ENCODE measurements around the gene GSDME. TPM values are rescaled to one million over a fixed set of nuclear protein-coding genes. Genes with fewer than 3 reads are reported as not detected.

GSDME gene
- total and polyA plus RNA-seq, 2 experiments from 2014 or later, result 35.1 to 48.1 TPM

GRCh38 chr7:24715661-24716479 is 41.4 kb downstream of the GSDME start:
- no peaks in the 10 kb centered on the region for H4K20me1 ChIP-seq (ENCODE audit: insufficient read depth, poor library complexity, severe bottlenecking)
- H3K4me2 ChIP-seq, result no peak overlapping the region
- no peak overlapping the region for H2AFZ ChIP-seq
- H3K9me2 ChIP-seq (replicated peaks; ENCODE audit: insufficient read depth), result no peaks in the 10 kb centered on the region
- WGBS (ENCODE audit: low lambda C conversion rate, missing lambda C conversion rate), result 63% methylated on average over 16 of the region's 16 CpGs
- H3K27me3 ChIP-seq, result no peaks in the 10 kb centered on the region
- TF ChIP-seq EZH2phosphoT487 (IDR thresholded peaks at IDR 0.05; ENCODE audit: low read depth, severe bottlenecking, unreplicated experiment) (no peak), CTCF (IDR thresholded peaks at IDR 0.05; ENCODE audit: poor library complexity) (peak; percentile 47)
- no peaks in the 10 kb centered on the region for H3K4me1 ChIP-seq (ENCODE audit: insufficient read depth)
- H3K27ac ChIP-seq, result no peak overlapping the region
- H3K36me3 ChIP-seq (replicated peaks; ENCODE audit: insufficient read depth, low read depth), result no peaks in the 10 kb centered on the region
- H3K4me3 ChIP-seq, result no peak overlapping the region
- H3K79me2 ChIP-seq, result no peaks in the 10 kb centered on the region
- no peaks in the 10 kb centered on the region for H3K9me3 ChIP-seq (ENCODE audit: low read depth)
- peak; percentile 59 for DNase-seq (ENCODE audit: low spot score)

GRCh38 chr7:24715171-24715570 is 42.1 kb downstream of the GSDME start:
- Histone ChIP-seq H2AFZ (no peak overlapping the region), H3K79me2 (no peaks in the 10 kb centered on the region), H3K36me3 (replicated peaks; ENCODE audit: insufficient read depth, low read depth) (no peaks in the 10 kb centered on the region), H3K4me1 (ENCODE audit: insufficient read depth) (no peaks in the 10 kb centered on the region), H3K27ac (no peak overlapping the region), H4K20me1 (ENCODE audit: insufficient read depth, poor library complexity, severe bottlenecking) (no peaks in the 10 kb centered on the region), H3K4me3 (no peak overlapping the region), H3K9me3 (ENCODE audit: low read depth) (no peaks in the 10 kb centered on the region), H3K9me2 (replicated peaks; ENCODE audit: insufficient read depth) (no peaks in the 10 kb centered on the region), H3K4me2 (no peak overlapping the region), H3K27me3 (no peaks in the 10 kb centered on the region)
- no peak for TF ChIP-seq EZH2 (IDR thresholded peaks at IDR 0.05; ENCODE audit: borderline replicate concordance)
- TF ChIP-seq EZH2phosphoT487 (IDR thresholded peaks at IDR 0.05; ENCODE audit: low read depth, severe bottlenecking, unreplicated experiment), result no peak
- TF ChIP-seq CTCF (IDR thresholded peaks at IDR 0.05; ENCODE audit: poor library complexity), result no peak
- 100% methylated on average over 2 of the region's 2 CpGs for WGBS (ENCODE audit: low lambda C conversion rate, missing lambda C conversion rate)
- no peak for DNase-seq (ENCODE audit: low spot score)

GRCh38 chr7:24714676-24715010 is 42.6 kb downstream of the GSDME start:
- H3K79me2 ChIP-seq, result no peaks in the 10 kb centered on the region
- H3K27ac ChIP-seq, result no peak overlapping the region
- no peaks in the 10 kb centered on the region for H3K9me3 ChIP-seq (ENCODE audit: low read depth)
- no peaks in the 10 kb centered on the region for H3K4me1 ChIP-seq (ENCODE audit: insufficient read depth)
- H3K27me3 ChIP-seq, result no peaks in the 10 kb centered on the region
- no peaks in the 10 kb centered on the region for H3K36me3 ChIP-seq (replicated peaks; ENCODE audit: insufficient read depth, low read depth)
- no peak overlapping the region for H2AFZ ChIP-seq
- H3K4me2 ChIP-seq, result no peak overlapping the region
- H3K4me3 ChIP-seq, result no peak overlapping the region
- no peaks in the 10 kb centered on the region for H4K20me1 ChIP-seq (ENCODE audit: insufficient read depth, poor library complexity, severe bottlenecking)
- H3K9me2 ChIP-seq (replicated peaks; ENCODE audit: insufficient read depth), result no peaks in the 10 kb centered on the region
- DNase-seq (ENCODE audit: low spot score), result no peak
- no peak for TF ChIP-seq EZH2 (IDR thresholded peaks at IDR 0.05; ENCODE audit: borderline replicate concordance)
- TF ChIP-seq CTCF (IDR thresholded peaks at IDR 0.05; ENCODE audit: poor library complexity), result no peak
- TF ChIP-seq EZH2phosphoT487 (IDR thresholded peaks at IDR 0.05; ENCODE audit: low read depth, severe bottlenecking, unreplicated experiment), result no peak
- 96% methylated on average over 8 of the region's 8 CpGs for WGBS (ENCODE audit: low lambda C conversion rate, missing lambda C conversion rate)
